GM18909 (cell line): ENCODE results near the gene IFIT1.
"Not testable (repeated sequence)": the region's sequence is repeated elsewhere in the genome, so short reads cannot be mapped to it uniquely, and the experiment has no call there.

ENCODE experiments used
- ATAC-seq: cut with Tn5 transposase; IDR thresholded peaks from one replicate; pipeline ENCODE4 v1.9.1; 2021; ENCODE audit warnings: mild to moderate bottlenecking; ENCODE audit not compliant: unreplicated experiment, poor library complexity

Gene IFIT1

GRCh38 chr10:89426230-89426868 is 33.9 kb downstream of the IFIT1 start:
- ATAC-seq, result no peak

DNA sequence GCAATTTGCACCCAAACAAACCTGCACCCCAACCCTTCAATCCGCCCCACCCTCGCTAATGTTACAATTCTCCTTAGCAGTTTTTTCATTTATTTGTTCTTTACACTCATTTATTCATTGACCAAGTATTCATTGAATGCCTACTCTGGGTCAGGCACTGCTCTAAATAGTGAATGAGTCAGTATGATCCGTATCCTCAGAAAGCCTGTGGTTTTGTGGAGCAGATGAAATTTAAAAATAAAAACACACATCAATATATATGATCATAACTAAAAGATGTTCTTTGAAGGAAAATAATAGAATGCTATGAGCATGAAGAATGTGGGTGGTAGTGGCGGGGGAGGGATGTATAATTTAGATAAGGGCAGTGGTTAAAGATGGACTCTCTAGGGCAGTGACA is 35.2 kb downstream of the IFIT1 start:
- no peak for ATAC-seq

DNA sequence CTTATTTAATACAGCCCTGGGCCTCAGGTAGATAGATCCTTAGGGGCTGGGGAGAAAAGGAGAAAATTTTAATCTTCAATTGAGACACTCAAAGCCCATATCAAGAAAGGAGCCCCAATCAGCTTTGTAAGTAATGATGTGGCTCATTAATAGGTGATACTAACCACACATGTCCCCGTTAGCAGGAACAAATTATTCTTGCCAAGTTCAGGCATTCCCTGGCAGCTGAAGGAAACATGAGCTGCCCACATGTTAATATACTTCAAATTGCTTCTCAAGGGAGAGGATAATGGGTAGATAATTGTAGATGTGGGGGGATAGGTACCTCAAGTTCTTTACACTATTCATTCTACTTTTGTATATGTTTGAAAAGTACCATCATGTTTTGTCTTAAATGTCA is 36.5 kb downstream of the IFIT1 start:
- no peak for ATAC-seq

DNA sequence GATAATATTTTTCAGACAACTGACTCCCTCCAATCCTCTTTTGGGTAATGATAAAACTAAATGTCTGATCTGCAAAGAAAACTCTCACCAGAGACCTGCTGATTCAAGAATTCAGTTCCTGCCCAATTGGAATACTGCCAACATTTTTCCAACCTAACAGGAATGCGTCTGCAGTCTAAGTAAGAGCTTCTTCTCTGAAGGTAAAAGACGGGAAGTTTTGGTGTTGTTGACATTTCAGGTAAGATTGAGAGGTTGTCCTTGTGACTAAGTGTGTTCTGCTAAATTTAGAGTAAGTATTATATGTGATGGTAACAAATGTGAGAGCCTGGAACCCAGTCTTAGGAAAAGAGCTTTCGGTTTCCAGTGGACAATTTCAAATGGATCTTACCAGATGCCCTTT is 39.6 kb downstream of the IFIT1 start:
- no peak for ATAC-seq

DNA sequence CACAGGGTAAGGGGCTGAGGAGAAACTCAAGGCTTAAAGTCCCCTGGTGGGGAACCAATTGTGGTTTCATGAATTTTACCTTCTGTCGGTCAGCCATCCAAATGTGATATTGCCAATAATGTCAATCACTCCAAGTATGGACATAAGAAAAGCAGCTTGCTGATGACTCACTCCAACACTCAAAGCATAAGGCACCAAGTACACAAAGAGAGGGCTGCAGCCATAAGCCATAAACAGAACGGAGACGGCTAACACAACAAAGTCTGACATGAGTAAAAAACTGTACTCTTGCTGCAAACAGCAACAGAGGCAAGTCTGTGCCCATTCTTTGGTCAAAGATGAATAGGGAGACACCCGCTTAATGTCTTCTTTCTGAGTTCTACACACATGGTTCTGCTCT is 46.1 kb downstream of the IFIT1 start:
- ATAC-seq, result no peak

- no peak for ATAC-seq
Measured at GRCh38 chr10:89440226-89441009, 48.0 kb downstream of the IFIT1 start.

GRCh38 chr10:89442289-89442688 is 49.9 kb downstream of the IFIT1 start:
- no peak for ATAC-seq

DNA sequence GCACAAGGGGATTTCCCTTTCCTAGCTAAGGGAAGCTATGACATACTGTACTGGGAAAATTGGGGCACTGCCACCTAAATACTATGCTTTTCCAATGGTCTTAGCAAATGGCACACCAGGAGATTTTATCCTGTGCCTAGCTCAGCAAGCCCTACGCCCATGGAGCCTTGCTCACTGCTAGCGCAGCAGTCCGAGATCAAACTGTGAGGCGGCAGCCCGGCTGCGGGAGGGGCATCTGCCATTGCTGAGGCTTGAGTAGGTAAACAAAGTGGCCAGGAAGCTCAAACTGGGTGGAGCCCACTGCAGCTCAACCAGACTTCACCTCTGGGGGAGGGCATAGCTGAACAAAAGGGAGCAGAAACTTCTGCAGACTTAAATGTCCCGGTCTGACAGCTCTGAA is 52.4 kb downstream of the IFIT1 start:
- not testable (repeated sequence) for ATAC-seq

GRCh38 chr10:89450901-89451300 is 58.5 kb downstream of the IFIT1 start:
- no peak for ATAC-seq

- ATAC-seq, result no peak
Measured at GRCh38 chr10:89452193-89452592, 59.8 kb downstream of the IFIT1 start.

DNA sequence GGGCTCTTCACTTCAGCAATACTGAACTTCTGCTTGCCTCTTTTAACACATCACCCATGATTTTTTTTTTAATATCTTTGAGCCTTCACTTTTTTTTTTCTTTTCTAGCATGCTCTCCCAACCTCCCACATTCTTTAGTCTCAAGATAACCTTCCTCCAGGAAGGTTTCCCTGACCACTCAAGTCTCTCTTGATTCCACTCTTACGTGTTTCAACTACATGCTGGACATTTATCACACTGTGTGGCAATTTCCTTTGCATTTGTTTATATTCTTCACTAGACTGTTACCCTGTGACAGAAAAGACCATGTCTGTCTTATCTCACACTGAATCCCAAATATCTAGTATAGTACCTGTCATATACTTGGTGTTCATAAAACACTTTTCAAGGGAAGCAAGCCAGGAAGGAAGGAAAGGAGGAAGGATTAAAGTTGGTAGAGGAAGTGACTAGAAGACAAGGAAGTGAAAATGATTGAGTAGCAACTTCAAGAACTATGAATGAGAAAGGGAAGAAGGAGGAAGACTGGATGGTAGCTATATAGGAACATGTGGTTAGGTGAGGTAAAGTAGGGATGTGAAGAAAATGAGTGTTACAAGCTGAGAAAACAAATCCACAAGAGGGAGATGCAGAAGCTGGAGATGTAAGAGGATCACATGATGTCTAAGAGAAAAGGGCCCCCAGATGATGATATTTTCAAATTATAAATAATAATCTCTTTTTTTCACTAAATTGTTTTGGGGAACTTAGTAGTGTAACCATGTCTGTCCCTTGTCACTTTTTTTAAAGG is 62.3 kb downstream of the IFIT1 start:
- no peak for ATAC-seq
